Measurements from ENCODE around the gene ARHGAP35.
"Not testable (repeated sequence)": the region's sequence is repeated elsewhere in the genome, so short reads cannot be mapped to it uniquely, and the experiment has no call there.

ARHGAP35 gene

GRCh38 chr19:46860846-46861690, at the start of gene ARHGAP35:
ARHGAP35 (plus strand) TSS chr19:46860997; CDS start chr19:46918676, 57,679 bp downstream.
- DNase-seq (ENCODE audit: low read depth in 2 of 2): peak in 1 of 2 donors; percentile 73

GRCh38 chr19:46812977-46813838, 47.6 kb upstream of the ARHGAP35 start:
- DNase-seq (ENCODE audit: low read depth in 2 of 2): no peak

GRCh38 chr19:46813839-46814358, 46.9 kb upstream of the ARHGAP35 start:
- no peak for DNase-seq (ENCODE audit: low read depth in 2 of 2)

- DNase-seq (ENCODE audit: low read depth in 2 of 2): no peak
Observed at GRCh38 chr19:46815833-46816627, 44.8 kb upstream of the ARHGAP35 start.

GRCh38 chr19:46818812-46819211, 42.0 kb upstream of the ARHGAP35 start:
- no peak for DNase-seq (ENCODE audit: low read depth in 2 of 2)

- peak; percentile 8 to 37 for DNase-seq (ENCODE audit: low read depth in 2 of 2)
Observed at GRCh38 chr19:46821512-46822409, 39.0 kb upstream of the ARHGAP35 start.

GRCh38 chr19:46822410-46822787, 38.4 kb upstream of the ARHGAP35 start:
- DNase-seq (ENCODE audit: low read depth in 2 of 2): not testable (repeated sequence)

GRCh38 chr19:46823049-46823448, 37.7 kb upstream of the ARHGAP35 start:
- DNase-seq (ENCODE audit: low read depth in 2 of 2): no peak

GRCh38 chr19:46824890-46825730, 35.7 kb upstream of the ARHGAP35 start:
- no peak for DNase-seq (ENCODE audit: low read depth in 2 of 2)

GRCh38 chr19:46825731-46826055, 35.1 kb upstream of the ARHGAP35 start:
- DNase-seq (ENCODE audit: low read depth in 2 of 2): no peak

GRCh38 chr19:46828484-46828883, 32.3 kb upstream of the ARHGAP35 start:
- no peak for DNase-seq (ENCODE audit: low read depth in 2 of 2)

GRCh38 chr19:46830864-46831263, 29.9 kb upstream of the ARHGAP35 start:
- DNase-seq (ENCODE audit: low read depth in 2 of 2): no peak

GRCh38 chr19:46834121-46834520, 26.7 kb upstream of the ARHGAP35 start:
- DNase-seq (ENCODE audit: low read depth in 2 of 2): no peak

- no peak for DNase-seq (ENCODE audit: low read depth in 2 of 2)
Observed at GRCh38 chr19:46834984-46835383, 25.8 kb upstream of the ARHGAP35 start.

- no peak for DNase-seq (ENCODE audit: low read depth in 2 of 2)
Observed at GRCh38 chr19:46838160-46838559, 22.6 kb upstream of the ARHGAP35 start.

- no peak for DNase-seq (ENCODE audit: low read depth in 2 of 2)
Observed at GRCh38 chr19:46839752-46840497, 20.9 kb upstream of the ARHGAP35 start.

- DNase-seq (ENCODE audit: low read depth in 2 of 2): peak in 1 of 2 donors; percentile 24
Observed at GRCh38 chr19:46840498-46840942, 20.3 kb upstream of the ARHGAP35 start.

GRCh38 chr19:46841458-46842083, 19.2 kb upstream of the ARHGAP35 start:
- DNase-seq (ENCODE audit: low read depth in 2 of 2): no peak
